Kidney epithelial cell (primary cell): ENCODE data around the gene IGLL5. TPM values are rescaled to one million over a fixed set of nuclear protein-coding genes. Genes with fewer than 3 reads are reported as not detected.

ENCODE experiments used
- DNase-seq: peaks from one replicate; pipeline ENCODE4 v3.0.0-alpha.2; 2010; ENCODE audit warnings: low read depth
- H3K27me3 ChIP-seq: 2 replicates; pipeline ENCODE4 v1.6.0; 2011; ENCODE audit warnings: low read length; ENCODE audit not compliant: control insufficient read depth, insufficient read depth
- H3K36me3 ChIP-seq: 2 replicates; pipeline ENCODE4 v1.5.1; 2011; ENCODE audit warnings: low read length; ENCODE audit not compliant: control insufficient read depth, insufficient read depth
- H3K4me3 ChIP-seq: 2 replicates; pipeline ENCODE4 v1.5.1; 2011; ENCODE audit warnings: low read depth, mild to moderate bottlenecking, control low read depth, low read length
- total RNA-seq: library from RNA; depleted of rRNA; stranded (reverse); fragments of >200 nt; gene quantifications from 2 replicates; pipeline ENCODE4 v1.2.3, GENCODE V29; 2015
- TF ChIP-seq, protein P1 (sequence below): IDR thresholded peaks from 2 replicates; pipeline ENCODE4 v1.5.1; 2011; ENCODE audit warnings: mild to moderate bottlenecking, moderate library complexity, low read length, control low read depth, inconsistent platforms; ENCODE audit not compliant: insufficient read depth, poor library complexity, severe bottlenecking

IGLL5 gene
- total RNA-seq, 1 donor from 2014 or later = not detected

GRCh38 chr22:22937894-22938480 is 50.4 kb downstream of the IGLL5 start:
- H3K36me3 ChIP-seq = no peaks in the 10 kb centered on the region
- H3K4me3 ChIP-seq = no peak overlapping the region
- TF ChIP-seq, protein P1, sequence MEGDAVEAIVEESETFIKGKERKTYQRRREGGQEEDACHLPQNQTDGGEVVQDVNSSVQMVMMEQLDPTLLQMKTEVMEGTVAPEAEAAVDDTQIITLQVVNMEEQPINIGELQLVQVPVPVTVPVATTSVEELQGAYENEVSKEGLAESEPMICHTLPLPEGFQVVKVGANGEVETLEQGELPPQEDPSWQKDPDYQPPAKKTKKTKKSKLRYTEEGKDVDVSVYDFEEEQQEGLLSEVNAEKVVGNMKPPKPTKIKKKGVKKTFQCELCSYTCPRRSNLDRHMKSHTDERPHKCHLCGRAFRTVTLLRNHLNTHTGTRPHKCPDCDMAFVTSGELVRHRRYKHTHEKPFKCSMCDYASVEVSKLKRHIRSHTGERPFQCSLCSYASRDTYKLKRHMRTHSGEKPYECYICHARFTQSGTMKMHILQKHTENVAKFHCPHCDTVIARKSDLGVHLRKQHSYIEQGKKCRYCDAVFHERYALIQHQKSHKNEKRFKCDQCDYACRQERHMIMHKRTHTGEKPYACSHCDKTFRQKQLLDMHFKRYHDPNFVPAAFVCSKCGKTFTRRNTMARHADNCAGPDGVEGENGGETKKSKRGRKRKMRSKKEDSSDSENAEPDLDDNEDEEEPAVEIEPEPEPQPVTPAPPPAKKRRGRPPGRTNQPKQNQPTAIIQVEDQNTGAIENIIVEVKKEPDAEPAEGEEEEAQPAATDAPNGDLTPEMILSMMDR = no peak
- DNase-seq = no peak
- peaks cover 3% of the 10 kb centered on the region for H3K27me3 ChIP-seq

GRCh38 chr22:22938672-22939587 is 51.3 kb downstream of the IGLL5 start:
- Histone ChIP-seq H3K36me3 (no peaks in the 10 kb centered on the region), H3K27me3 (peaks cover 3% of the 10 kb centered on the region), H3K4me3 (no peak overlapping the region)
- DNase-seq = no peak
- TF ChIP-seq, protein P1 = no peak

DNA sequence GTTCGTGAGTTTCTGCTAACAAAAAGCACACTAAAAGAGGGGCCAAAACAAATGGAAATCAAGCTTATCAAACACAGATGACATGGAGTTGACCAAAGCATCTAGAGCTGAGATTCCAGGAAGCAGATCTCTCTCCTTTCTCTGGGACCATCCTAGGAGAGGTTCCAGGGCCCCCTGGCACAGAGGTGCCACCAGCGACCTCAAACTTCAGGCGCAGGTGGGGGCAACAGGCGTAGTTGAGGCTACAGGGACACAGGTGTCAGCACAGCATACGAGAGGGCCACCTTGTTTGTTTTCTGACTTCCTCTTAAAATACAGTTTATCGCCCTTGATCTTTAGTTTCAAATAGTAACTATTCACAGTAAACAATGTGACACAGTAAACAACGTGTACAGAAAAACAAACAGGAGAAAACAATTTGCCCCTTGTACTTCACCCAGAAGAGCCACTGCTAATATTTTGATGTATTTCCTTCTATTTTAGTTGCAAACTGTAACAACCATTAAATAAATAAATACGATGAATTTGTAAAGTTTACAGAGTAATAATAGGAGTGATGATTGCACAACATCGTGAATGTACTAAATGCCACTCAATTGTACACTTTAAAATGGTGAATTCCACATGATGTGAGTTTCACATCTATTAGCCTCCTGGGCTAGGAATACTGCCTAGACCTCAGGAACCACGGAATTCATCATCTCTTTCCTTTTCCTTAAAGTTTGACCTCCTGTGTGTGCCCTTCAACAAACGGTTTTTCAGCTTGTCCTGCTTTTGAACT is 52.2 kb downstream of the IGLL5 start:
- Histone ChIP-seq H3K4me3 (no peak overlapping the region), H3K36me3 (no peaks in the 10 kb centered on the region), H3K27me3 (peaks cover 3% of the 10 kb centered on the region)
- TF ChIP-seq, protein P1 = no peak
- no peak for DNase-seq

DNA sequence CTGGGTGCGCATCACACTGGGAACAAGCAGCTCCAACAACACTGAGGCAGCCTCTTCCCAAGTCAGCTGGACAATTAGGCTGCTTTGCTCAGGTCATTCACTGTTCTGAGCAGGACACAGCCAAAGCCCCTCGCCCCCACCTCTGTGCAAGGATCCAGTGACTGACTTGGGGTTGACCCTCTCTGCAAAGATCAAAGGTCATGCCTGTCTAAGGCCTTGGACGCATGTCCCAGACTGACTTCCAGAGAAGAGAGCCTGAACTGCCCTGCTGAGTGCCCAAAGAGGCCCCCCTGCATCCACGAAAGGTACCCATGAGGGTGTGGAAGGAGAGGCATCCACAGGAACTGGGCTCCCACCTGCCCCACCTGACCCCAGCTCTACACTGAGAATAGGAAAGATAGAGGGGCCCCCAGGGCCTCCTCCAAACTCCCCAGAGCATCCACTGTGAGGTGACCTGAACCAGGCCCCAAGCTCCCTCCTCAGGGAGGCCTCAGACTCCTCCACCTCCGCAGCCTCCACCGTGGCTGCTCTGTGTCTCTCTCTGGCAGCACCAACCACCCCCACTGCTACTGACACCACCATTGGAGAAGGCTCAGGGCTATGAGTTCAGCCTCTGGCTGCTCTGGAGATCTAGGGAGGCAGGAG is 53.5 kb downstream of the IGLL5 start:
- Histone ChIP-seq H3K4me3 (no peak overlapping the region), H3K27me3 (peaks cover 3% of the 10 kb centered on the region), H3K36me3 (no peaks in the 10 kb centered on the region)
- TF ChIP-seq, protein P1 = no peak
- no peak for DNase-seq

GRCh38 chr22:22941831-22942510 is 54.4 kb downstream of the IGLL5 start:
- peaks cover 3% of the 10 kb centered on the region for H3K27me3 ChIP-seq
- TF ChIP-seq, protein P1 = no peak
- no peak overlapping the region for H3K4me3 ChIP-seq
- H3K36me3 ChIP-seq = no peaks in the 10 kb centered on the region
- DNase-seq = no peak
